ENCODE results near the gene C16orf78.

C16orf78 gene, protein sequence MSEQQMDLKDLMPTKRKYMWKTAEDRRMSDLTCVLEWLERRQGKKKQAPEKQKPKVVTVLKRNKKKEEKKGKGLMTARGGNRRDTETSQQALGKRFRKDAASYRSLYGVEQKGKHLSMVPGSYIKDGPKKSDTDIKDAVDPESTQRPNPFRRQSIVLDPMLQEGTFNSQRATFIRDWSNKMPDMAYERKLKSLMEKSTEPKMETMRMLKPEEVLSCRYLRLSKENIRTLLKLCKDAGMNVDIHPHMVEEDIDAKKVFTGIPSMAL

DNA sequence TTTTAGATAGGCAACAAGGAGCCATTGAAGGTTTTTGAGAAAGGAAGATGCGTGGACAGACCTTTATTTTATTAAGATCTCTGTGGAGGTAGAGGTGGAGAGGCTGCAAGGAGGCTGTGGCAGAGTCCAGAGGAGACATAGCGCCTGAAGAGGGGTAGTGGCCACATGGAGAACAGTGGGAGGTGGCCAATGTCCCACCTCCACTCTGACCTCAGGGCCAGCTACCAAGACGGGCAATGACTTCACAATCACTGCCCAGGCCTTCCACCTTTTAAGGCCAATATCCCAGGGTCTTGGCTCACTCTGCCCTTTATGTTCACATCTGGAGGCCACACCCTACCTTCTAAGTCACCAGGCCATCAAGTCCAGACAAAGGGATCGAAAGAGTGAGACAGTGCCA is at the start of gene C16orf78:
Gene C16orf78, plus strand, starts transcription at position 301 of the 400 bp plus-strand sequence. CDS start 136 bp downstream, outside the sequence.
- no peak for DNase-seq

DNA sequence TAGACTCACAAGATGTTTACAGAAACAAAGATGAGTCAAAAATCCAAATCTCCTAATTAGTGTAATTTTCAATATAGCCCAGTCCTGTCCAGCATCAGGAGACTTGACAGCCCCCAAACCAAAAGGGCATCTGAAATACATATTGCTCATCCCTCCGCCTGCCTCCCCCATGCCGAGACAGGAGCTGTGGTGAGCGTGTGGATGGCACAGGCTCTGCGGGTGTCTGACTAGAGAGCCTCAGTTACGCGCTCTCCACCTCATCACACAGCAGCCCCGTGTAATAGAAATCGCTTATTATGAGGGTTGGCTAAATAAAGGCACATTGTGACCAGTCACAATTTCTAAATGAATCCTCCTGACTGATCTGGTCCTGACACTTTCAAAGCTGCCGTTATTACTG is 48.9 kb upstream of the C16orf78 start:
- DNase-seq = no peak

DNA sequence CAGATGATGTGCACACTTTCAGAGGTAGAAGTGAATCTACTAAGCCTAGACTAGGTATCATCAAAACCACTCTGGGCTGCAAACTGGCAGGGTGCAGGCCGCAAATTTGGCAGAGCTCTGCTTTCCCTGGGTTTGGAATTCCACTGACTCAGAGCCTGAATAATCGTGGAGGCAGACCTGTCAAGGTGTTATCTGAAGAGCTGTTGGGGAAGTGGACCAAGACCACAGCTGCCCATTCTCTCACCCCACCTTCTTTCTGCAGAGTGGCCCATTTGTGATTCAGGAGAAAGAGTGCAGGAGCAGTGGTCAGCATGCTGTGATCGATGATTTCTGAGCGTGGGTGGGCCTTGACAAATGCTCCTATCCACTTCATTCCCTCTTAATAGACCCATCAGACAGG is 46.1 kb upstream of the C16orf78 start:
- no peak for DNase-seq

DNA sequence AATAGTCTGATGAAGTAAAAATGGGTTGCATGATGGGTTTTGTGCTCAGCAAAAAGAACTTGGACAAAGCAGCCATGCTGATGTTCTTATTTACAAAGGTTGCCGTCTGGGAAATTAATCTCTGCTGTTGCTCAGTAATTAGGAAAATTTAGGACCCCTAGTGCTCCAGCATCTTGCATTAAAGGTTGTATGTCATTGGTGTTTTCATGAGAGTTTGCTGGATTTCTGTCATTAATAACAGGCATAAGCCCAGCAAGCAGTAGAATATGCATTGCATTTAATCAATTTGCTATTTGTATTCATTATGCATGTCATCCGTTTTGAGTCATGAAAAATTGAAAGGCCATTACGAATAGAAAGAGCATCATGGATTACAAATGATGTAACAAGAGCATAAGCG is 45.3 kb upstream of the C16orf78 start:
- DNase-seq = no peak

DNA sequence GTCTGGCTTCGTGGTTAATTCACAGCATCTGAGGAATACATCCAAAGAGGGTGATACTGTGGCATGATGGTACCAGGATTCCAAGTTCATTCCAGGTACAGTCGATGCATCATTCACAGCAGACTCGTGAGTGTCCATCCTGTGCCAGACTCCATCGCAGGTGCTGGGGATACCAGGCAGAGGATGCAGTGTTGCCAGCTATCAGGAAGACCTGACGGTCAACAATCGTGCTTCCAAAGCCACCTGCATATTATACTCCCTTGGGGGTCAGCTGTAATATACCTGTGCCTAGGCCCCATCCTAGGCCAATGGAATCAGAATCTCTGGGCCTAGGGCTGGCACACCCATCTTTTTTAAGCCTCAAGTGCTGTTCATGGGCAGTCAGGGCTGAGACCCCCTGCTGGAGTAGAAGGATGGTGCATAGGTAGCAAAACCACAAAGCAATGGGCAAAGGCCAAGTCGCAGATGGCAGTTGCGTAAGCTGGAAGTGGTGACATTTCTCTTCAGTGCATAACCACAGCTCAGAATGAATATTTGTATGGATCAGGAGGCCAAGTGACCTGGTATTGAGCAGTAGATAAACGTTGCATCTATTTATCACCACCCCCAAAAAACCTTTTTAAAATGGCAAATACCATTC is 42.9 kb upstream of the C16orf78 start:
- no peak for DNase-seq

DNA sequence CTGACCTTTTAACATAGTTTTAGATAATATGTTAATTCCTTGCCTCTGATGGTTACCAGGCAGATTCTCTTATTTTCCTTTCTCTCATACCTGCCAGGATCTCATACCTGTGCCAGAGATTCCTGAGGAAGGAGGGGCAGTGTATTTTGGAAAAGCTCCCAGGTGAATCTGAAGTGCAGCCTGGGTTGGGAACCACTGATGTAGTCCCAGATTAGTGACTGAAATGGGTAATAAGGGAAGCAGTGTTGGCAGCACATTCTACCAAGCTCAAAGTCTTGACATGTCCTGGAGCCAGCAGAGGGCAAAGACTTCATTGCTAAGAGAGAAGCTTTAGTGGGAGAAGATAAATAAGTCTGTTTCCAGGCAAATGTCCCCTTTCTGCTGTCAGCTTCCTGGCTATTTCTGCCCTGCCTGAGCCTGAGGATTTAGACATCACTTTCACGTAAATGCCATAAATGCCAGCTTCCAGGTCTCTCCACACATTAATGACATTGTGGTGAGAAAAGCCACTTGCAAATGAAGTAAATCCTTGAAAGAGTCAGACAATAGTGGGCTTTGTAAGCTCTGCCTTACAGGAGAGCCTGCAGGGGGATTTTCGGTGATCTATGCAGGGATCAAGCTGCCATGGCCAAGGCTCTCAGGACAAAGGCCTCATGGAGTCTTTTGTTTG is 40.9 kb upstream of the C16orf78 start:
- DNase-seq = no peak

DNA sequence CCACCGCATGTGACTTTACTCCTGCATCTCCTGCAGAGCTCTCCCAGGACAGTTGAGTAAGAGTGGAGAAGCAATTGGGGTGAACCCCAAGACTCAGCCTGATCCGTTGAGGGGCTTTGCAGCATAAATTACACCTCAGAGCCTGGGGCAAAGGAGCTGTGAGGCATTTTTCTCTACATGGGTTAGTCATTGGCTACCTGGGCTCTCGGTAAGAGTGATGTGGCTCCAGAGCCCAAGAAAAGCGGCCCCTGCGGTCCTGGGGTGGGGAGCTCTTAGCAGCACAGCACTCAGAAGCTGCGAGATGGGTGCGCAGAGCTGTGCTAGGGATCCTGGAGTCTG is 40.4 kb upstream of the C16orf78 start:
- DNase-seq = no peak

DNA sequence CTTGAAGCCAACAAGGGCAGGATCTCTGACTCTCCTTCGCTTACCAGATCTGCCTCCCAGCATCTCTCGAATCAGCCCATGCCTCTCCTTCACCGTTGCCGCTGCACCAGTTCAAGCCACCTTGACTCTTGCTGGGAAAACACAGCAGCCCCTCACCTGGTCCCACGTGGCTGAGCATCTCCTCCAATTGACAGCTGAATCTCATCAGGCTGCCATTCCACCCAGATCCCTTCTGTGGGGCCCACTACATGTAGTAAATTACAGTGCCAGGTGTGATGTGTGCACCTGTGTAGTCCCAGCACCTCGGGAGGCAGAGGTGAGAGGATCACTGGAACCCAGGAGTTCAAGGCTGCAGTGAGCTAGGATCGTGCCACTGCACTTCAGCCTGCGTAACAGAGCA is 37.8 kb upstream of the C16orf78 start:
- DNase-seq = no peak

DNA sequence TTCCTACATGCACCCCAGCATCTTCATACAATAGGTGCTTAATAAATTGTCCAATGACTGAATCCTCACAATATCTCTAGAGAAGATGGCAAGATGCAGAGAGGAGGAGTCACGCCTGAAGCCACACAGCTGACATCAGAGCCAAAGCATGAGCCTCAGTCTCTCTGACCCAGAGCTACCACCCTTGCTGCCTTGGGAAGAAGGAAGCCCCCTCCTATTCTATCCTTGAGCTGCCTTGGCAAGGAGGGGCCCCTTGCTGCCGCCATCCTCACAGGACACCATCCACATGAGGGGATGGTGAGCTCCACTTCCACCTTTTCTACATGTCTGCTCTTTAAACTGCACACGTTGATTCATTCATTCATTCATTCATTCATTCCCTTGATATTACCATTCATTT is 37.0 kb upstream of the C16orf78 start:
- DNase-seq = no peak

DNA sequence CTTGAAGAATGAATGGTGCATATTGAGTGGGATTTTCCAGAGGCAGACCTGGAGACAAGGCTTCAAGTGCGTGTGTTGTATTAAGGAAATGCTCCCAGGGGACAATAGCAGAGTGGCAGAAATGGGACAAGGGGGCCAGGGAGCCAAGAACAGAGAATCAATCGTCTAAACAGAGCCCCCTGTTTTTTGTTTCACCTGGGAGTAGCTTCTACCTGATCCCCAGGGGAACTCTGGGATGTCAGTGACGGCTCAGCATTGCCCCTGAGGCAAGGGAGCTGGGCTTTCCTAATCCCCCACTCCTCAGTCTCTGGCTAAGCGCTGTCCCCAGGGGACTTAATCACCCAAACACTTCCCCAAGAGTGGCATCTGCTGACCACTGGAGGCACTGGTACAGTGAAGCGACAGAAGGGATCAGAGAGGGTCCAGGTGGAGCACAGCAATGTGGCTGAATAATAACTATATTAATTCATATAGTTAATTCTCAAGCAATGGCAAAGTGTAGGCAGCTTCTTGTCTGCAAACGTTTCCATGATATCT is 35.7 kb upstream of the C16orf78 start:
- no peak for DNase-seq

DNA sequence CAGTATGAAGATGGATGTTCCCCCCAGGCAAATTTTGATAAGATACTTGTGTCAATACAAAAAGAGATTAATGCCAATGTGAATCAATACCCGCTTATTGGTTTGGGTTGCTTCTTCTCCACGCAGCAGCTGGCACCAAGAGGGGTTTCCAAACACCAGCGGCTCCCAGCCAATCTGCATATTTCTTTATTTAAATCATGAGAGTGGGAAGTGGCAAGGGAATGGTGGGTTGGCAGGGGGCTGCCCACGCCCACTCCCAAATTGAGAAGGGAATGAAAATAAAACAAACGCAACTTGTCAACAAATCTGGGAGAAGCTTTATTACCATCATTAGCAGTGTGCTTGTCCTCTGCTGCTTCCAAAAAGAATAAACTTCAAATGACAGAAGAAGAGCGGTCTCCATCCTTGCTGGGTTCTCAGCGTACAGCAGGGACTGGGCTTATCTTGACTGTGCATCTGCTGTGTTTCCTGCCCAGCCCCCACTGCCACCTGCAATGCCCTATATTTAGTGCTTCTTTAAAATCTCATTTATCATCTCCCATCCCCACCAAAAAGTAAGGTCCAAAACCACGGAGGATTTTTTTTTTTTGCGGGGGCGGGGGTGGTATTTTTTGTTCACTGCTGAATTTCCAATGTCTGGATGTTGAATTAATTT is 34.9 kb upstream of the C16orf78 start:
- no peak for DNase-seq

DNA sequence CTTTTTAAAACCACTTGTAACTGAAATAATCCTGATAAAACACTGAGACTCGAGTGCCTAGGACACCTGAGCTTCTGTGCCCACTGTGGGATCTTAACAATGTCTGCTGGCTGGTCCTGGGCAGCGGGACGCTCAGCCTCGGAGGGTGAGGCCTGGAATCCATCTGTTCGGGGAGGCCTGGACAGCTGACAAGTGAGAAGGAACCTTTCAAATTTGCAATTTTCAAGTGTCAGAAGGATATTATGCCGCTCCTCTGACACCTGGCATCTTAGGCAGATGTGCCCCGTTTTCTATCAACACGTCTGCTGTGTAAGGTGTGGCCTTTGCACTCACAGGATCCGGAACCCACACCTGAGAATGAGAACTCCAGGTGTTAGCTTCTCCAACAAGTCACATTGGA is 33.1 kb upstream of the C16orf78 start:
- DNase-seq = no peak

DNA sequence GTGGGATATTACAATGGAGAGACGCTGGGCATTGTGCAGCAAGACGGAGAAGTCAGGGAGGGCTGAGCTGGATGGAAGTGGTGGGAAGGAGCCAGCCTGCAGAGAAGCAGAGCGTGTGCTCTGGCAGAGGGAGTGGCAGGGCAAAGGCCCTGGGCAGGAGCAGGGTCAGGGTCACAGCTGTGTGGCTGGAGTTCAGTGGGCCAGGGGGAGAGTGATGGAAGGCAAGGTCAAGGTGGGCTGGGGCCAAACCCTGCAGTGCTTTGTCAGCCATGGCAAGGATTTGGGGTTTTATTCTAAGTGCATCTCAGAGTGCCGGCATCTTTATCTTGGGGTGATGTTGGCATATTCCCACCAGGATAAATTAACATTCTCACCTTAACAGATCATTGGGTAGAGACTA is 31.9 kb upstream of the C16orf78 start:
- no peak for DNase-seq

DNA sequence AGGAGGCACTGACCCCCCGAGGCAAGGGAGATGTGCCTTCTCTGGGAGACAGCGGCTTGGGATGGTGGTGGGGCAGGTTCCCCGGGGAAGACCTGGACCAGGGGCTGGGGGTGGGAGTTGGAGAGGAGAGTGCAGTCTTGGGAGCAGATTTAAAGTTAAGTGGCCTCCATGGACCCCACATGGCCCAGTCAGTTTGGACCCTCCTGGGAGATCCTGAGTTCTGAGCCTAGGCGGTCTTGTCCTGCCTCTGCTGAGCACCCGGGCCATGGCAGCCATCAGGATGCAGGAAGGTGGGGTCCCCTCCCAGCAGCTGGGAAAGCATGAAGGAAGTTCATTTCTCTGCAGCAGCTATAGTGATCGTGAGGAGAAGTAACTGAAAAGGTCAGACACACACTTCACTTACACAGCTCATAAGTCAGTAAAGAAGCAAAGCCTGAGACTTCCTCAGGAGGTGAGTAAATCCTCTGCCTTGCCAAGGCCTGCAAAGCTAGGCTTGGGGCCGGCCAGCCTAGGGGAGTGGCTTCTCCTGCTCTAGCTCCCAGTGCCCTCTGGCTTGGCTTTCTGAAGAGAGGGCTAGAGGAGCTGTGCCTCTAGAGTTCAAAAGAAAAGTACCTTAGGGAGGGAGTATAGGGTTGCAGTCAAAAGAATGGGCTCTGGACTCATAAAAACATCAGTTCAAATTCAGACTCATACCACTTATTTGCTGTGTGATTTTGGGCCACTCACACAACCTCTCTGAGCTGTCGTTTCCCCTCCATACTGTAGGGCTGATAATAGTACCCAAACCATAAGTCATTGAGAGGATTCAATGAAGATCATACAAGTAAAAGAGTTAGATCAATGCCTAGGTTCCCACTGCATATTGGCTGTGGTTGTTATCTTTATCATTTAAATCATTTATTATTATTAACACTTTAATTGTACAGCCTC is 31.0 kb upstream of the C16orf78 start:
- DNase-seq = no peak

DNA sequence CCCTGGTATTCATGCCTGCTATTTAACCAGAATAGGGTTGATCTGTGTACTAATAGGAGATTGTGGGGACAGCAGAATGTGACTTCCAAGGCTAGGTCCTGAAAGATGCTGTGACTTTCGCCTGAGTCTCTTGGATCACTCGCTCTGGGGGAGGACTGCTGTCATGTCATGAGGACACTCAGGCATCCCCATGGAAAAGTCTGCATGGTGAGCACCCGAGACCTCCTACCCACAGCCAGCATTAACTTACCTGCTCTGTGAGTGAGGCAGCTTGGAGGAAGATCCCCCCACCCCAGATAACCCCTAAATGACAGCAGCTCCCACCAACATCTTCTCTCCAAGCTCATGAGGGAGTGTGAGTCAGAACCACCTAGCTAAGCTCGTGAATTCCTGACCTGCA is 30.3 kb upstream of the C16orf78 start:
- DNase-seq = no peak

DNA sequence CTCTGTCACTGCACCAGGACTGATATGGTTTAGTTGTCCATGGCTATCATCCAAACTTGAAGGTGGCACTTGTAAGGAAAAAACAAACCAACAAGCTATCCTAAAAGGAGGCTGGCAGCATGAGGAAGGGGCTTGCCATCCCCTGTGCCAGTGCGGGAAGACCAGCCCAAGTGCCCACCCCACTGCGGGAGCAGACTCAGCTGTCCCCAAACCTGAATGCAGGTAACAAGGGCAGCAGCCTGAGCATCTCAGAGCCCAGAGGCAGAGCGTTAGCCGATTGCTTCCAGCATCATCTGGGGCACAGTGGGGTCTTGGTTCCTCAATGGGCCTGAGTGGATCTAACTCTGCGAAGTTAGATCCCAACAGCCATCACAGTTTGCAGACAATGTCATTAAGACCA is 29.2 kb upstream of the C16orf78 start:
- no peak for DNase-seq

DNA sequence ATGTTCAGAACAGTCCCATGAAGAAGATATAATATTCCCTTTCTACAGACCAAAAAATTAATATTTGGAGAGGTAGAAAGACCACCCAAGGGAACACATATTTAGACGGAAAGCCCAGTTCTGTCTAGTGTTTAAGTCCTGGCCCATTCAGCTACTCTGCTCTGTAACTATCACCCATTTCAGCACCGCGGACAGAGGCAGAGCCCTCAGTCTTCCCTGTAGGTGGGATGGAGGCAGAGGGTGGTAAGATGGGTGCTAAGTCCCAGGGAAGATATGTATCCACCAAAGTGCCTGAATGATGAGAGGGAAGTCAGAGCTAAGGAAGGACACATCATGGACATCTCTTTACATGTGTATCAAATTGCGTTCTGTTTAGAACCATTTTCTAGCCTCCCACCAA is 27.8 kb upstream of the C16orf78 start:
- DNase-seq = no peak

DNA sequence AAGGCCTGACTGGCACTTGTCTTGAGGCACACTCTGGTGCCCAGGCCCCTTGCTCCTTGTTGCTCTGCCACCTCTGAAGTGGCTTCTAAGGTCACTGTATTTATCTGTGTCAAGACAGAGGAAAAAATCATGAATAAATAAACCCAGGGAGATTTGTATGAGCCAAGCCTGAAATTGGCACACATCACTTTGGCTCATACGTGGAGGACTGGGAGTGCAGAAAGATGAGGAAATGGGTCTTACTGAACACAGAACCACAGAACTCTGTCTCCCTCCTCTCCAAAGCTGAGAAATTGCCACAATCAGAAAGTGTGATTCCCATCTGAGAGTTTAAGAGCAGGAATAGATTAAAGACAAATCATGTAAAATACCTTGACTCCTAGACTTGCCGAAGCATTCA is 27.1 kb upstream of the C16orf78 start:
- DNase-seq = no peak

DNA sequence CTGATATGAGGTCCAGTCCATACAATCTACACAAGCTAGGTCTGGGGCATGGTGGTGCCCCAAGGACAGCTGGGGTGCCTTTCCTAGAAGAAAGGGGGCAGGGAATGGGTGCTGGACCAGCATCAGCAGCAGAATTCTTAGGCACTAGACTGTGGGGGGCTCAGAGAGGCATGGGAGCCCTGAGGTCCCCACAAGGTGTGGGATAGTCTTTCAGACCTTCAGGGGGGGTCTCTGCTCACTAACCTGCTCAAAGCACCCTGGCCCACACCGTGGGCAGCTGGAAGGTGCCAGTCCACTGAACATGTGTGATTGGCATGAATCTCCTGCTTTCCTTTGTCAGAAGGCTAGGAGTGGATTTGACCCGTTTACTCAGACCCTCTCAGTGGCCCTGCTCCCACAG is 26.1 kb upstream of the C16orf78 start:
- no peak for DNase-seq

DNA sequence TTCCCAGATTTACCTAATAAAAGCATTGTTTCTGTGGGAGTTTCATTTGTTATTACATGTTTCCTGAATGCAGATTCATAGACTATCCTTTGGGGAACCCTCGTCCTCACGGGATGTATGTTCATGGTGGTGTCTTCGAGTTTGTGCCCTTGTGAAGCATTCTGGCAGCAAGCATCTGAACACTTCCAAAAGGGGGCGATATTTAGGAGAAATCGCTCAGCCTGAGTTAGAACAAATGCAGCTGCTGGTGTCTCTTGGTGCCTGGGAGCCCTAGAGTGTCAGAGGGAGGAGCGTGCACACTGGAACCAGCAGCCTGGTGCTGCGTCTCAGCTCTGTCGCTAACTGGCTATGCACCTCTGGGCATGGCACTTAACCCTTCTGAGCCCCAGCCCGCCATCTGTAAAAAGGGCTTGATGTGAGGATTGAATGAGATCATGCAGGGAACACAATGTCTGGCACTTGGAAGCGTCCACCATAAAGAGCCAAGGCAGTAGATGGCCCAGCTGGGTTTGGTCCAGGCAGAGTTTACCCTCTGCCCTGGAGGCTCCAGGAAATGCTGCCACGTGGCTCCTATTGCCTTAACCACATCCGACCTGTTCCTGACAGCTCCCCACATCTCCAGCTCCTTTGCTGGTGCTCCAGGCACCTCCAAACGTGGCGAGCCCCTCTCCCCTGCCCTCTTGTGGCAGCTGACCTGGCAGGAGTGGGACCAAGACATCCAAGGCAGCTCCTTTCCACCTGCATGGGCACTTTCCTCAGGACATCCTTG is 25.0 kb upstream of the C16orf78 start:
- no peak for DNase-seq

DNA sequence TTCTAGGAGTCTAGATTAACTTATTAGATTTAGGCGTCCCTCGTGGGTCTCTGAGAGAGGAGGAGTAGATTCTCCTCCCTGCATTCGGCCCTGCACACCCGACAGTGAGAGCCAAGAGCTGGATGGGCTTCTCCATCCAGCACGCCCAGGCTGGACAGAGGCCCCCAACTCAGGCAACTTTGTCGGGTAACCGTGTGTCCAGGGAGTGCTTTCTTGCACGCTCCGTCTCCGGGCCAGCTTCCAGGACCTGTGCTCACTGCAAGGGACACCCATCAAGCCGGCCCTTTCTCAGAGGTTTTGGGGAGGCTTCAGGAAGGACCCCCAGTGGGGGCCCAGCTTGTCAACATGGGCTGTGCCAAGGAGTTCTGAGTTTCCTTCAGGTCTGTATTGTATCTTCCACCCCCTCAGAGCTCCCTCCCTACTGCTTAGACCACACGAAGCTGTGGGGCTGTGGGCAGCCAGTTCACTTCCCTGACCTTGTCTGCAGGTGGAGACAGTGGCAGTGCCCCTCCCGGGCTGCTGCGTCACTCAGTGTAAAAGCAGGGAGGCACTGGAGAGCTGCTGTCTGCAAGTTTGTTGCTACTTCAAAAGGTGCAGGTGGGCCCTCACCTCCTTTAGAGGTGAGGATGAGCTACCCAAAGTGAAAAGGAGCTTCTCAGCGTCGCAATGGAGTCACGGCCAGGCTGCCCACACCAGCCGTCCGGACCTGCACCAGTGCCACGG is 24.0 kb upstream of the C16orf78 start:
- no peak for DNase-seq
